Panc1 (cell line): Measurements from ENCODE around the gene COL6A1.
"Not testable (repeated sequence)": the region's sequence is repeated elsewhere in the genome, so short reads cannot be mapped to it uniquely, and the experiment has no call there.

Source experiments
- CTCF ChIP-seq: fragments of 450-650 bp; IDR thresholded peaks from 2 replicates; pipeline ENCODE4 v1.5.1; 2017; ENCODE audit warnings: mild to moderate bottlenecking
- POLR2AphosphoS5 ChIP-seq: IDR thresholded peaks from 2 replicates; pipeline ENCODE4 v1.6.1; 2012; ENCODE audit warnings: mild to moderate bottlenecking, low read depth, low read length, moderate library complexity
- TCF7L2 ChIP-seq: IDR thresholded peaks from 2 replicates; pipeline ENCODE4 v1.6.1; 2011; ENCODE audit warnings: mild to moderate bottlenecking, low read depth, low read length, inconsistent platforms

GRCh38 chr21:45961408-45961807 is 20.2 kb upstream of the COL6A1 start:
- TF ChIP-seq CTCF, POLR2AphosphoS5, TCF7L2: not testable (repeated sequence)
